ENCODE measurements around the gene ADCY2. TPM values are rescaled to one million over a fixed set of nuclear protein-coding genes. Genes with fewer than 3 reads are reported as not detected.

ADCY2 gene
- polyA plus RNA-seq, 1 donor: 4.7 TPM

GRCh38 chr5:7763621-7764072, 367.7 kb downstream of the ADCY2 start:
- Histone ChIP-seq H3K36me3 (ENCODE audit: control insufficient read depth, insufficient read depth, low read length) (no peaks in the 10 kb centered on the region), H3K27ac (ENCODE audit: low read length) (no peak overlapping the region), H3K27me3 (ENCODE audit: control insufficient read depth, insufficient read depth, low read length) (no peaks in the 10 kb centered on the region), H3K9me3 (ENCODE audit: control insufficient read depth, low read depth, low read length) (no peaks in the 10 kb centered on the region), H3K4me3 (ENCODE audit: low read length) (no peak overlapping the region), H3K4me1 (ENCODE audit: control insufficient read depth, insufficient read depth, low read length) (no peaks in the 10 kb centered on the region)
- DNase-seq: no peak
- no CpG with 5 or more reads among the region's 9 CpGs for WGBS (ENCODE audit: insufficient coverage, low lambda C conversion rate)

- Histone ChIP-seq H3K4me3 (ENCODE audit: low read length) (no peak overlapping the region), H3K27me3 (ENCODE audit: control insufficient read depth, insufficient read depth, low read length) (no peaks in the 10 kb centered on the region), H3K9me3 (ENCODE audit: control insufficient read depth, low read depth, low read length) (no peaks in the 10 kb centered on the region), H3K36me3 (ENCODE audit: control insufficient read depth, insufficient read depth, low read length) (no peaks in the 10 kb centered on the region), H3K4me1 (ENCODE audit: control insufficient read depth, insufficient read depth, low read length) (no peaks in the 10 kb centered on the region), H3K27ac (ENCODE audit: low read length) (no peak overlapping the region)
- DNase-seq: no peak
- 100% methylated on average over 1 of the region's 1 CpG for WGBS (ENCODE audit: insufficient coverage, low lambda C conversion rate)
These were observed 368.5 kb downstream of the ADCY2 start for GRCh38 chr5:7764452-7764851.

GRCh38 chr5:7770436-7770835, 374.5 kb downstream of the ADCY2 start:
- no peaks in the 10 kb centered on the region for H3K27me3 ChIP-seq (ENCODE audit: control insufficient read depth, insufficient read depth, low read length)
- H3K9me3 ChIP-seq (ENCODE audit: control insufficient read depth, low read depth, low read length): no peaks in the 10 kb centered on the region
- H3K4me1 ChIP-seq (ENCODE audit: control insufficient read depth, insufficient read depth, low read length): no peaks in the 10 kb centered on the region
- no CpG with 5 or more reads among the region's 2 CpGs for WGBS (ENCODE audit: insufficient coverage, low lambda C conversion rate)
- no peak for DNase-seq
- no peak overlapping the region for H3K27ac ChIP-seq (ENCODE audit: low read length)
- H3K36me3 ChIP-seq (ENCODE audit: control insufficient read depth, insufficient read depth, low read length): no peaks in the 10 kb centered on the region
- H3K4me3 ChIP-seq (ENCODE audit: low read length): no peak overlapping the region

- no peaks in the 10 kb centered on the region for H3K27me3 ChIP-seq (ENCODE audit: control insufficient read depth, insufficient read depth, low read length)
- no peak overlapping the region for H3K27ac ChIP-seq (ENCODE audit: low read length)
- H3K36me3 ChIP-seq (ENCODE audit: control insufficient read depth, insufficient read depth, low read length): no peaks in the 10 kb centered on the region
- no peaks in the 10 kb centered on the region for H3K9me3 ChIP-seq (ENCODE audit: control insufficient read depth, low read depth, low read length)
- no peak for DNase-seq
- H3K4me3 ChIP-seq (ENCODE audit: low read length): no peak overlapping the region
- WGBS (ENCODE audit: insufficient coverage, low lambda C conversion rate): 67% methylated on average over 1 of the region's 6 CpGs
- no peaks in the 10 kb centered on the region for H3K4me1 ChIP-seq (ENCODE audit: control insufficient read depth, insufficient read depth, low read length)
These were observed 376.2 kb downstream of the ADCY2 start for GRCh38 chr5:7772141-7772540.

GRCh38 chr5:7773178-7773577, 377.2 kb downstream of the ADCY2 start:
- no peak for DNase-seq
- H3K4me1 ChIP-seq (ENCODE audit: control insufficient read depth, insufficient read depth, low read length): no peaks in the 10 kb centered on the region
- no peaks in the 10 kb centered on the region for H3K36me3 ChIP-seq (ENCODE audit: control insufficient read depth, insufficient read depth, low read length)
- H3K27ac ChIP-seq (ENCODE audit: low read length): no peak overlapping the region
- no peaks in the 10 kb centered on the region for H3K9me3 ChIP-seq (ENCODE audit: control insufficient read depth, low read depth, low read length)
- no peaks in the 10 kb centered on the region for H3K27me3 ChIP-seq (ENCODE audit: control insufficient read depth, insufficient read depth, low read length)
- H3K4me3 ChIP-seq (ENCODE audit: low read length): no peak overlapping the region
- WGBS (ENCODE audit: insufficient coverage, low lambda C conversion rate): 96% methylated on average over 5 of the region's 6 CpGs

- H3K9me3 ChIP-seq (ENCODE audit: control insufficient read depth, low read depth, low read length): no peaks in the 10 kb centered on the region
- no peak for DNase-seq
- no peak overlapping the region for H3K27ac ChIP-seq (ENCODE audit: low read length)
- H3K4me1 ChIP-seq (ENCODE audit: control insufficient read depth, insufficient read depth, low read length): no peaks in the 10 kb centered on the region
- no CpG with 5 or more reads among the region's 4 CpGs for WGBS (ENCODE audit: insufficient coverage, low lambda C conversion rate)
- no peaks in the 10 kb centered on the region for H3K36me3 ChIP-seq (ENCODE audit: control insufficient read depth, insufficient read depth, low read length)
- H3K4me3 ChIP-seq (ENCODE audit: low read length): no peak overlapping the region
- no peaks in the 10 kb centered on the region for H3K27me3 ChIP-seq (ENCODE audit: control insufficient read depth, insufficient read depth, low read length)
These were observed 380.5 kb downstream of the ADCY2 start for GRCh38 chr5:7776442-7776841.

- no peaks in the 10 kb centered on the region for H3K36me3 ChIP-seq (ENCODE audit: control insufficient read depth, insufficient read depth, low read length)
- no peaks in the 10 kb centered on the region for H3K4me1 ChIP-seq (ENCODE audit: control insufficient read depth, insufficient read depth, low read length)
- H3K9me3 ChIP-seq (ENCODE audit: control insufficient read depth, low read depth, low read length): no peaks in the 10 kb centered on the region
- no peak overlapping the region for H3K27ac ChIP-seq (ENCODE audit: low read length)
- H3K4me3 ChIP-seq (ENCODE audit: low read length): no peak overlapping the region
- DNase-seq: no peak
- H3K27me3 ChIP-seq (ENCODE audit: control insufficient read depth, insufficient read depth, low read length): no peaks in the 10 kb centered on the region
- WGBS (ENCODE audit: insufficient coverage, low lambda C conversion rate): no CpG with 5 or more reads among the region's 10 CpGs
These were observed 383.4 kb downstream of the ADCY2 start for GRCh38 chr5:7779019-7780005.

- DNase-seq: no peak
- no peaks in the 10 kb centered on the region for H3K4me1 ChIP-seq (ENCODE audit: control insufficient read depth, insufficient read depth, low read length)
- no peak overlapping the region for H3K27ac ChIP-seq (ENCODE audit: low read length)
- no peaks in the 10 kb centered on the region for H3K27me3 ChIP-seq (ENCODE audit: control insufficient read depth, insufficient read depth, low read length)
- no CpG with 5 or more reads among the region's 3 CpGs for WGBS (ENCODE audit: insufficient coverage, low lambda C conversion rate)
- H3K4me3 ChIP-seq (ENCODE audit: low read length): no peak overlapping the region
- H3K36me3 ChIP-seq (ENCODE audit: control insufficient read depth, insufficient read depth, low read length): no peaks in the 10 kb centered on the region
- no peaks in the 10 kb centered on the region for H3K9me3 ChIP-seq (ENCODE audit: control insufficient read depth, low read depth, low read length)
These were observed 386.0 kb downstream of the ADCY2 start for GRCh38 chr5:7781899-7782298.

GRCh38 chr5:7784683-7785380, 388.9 kb downstream of the ADCY2 start:
- H3K4me3 ChIP-seq (ENCODE audit: low read length): no peak overlapping the region
- H3K9me3 ChIP-seq (ENCODE audit: control insufficient read depth, low read depth, low read length): no peaks in the 10 kb centered on the region
- H3K4me1 ChIP-seq (ENCODE audit: control insufficient read depth, insufficient read depth, low read length): no peaks in the 10 kb centered on the region
- no peak for DNase-seq
- no CpG with 5 or more reads among the region's 4 CpGs for WGBS (ENCODE audit: insufficient coverage, low lambda C conversion rate)
- H3K27me3 ChIP-seq (ENCODE audit: control insufficient read depth, insufficient read depth, low read length): no peaks in the 10 kb centered on the region
- H3K27ac ChIP-seq (ENCODE audit: low read length): no peak overlapping the region
- no peaks in the 10 kb centered on the region for H3K36me3 ChIP-seq (ENCODE audit: control insufficient read depth, insufficient read depth, low read length)

- DNase-seq: no peak
- WGBS (ENCODE audit: insufficient coverage, low lambda C conversion rate): no CpG with 5 or more reads among the region's 3 CpGs
- H3K36me3 ChIP-seq (ENCODE audit: control insufficient read depth, insufficient read depth, low read length): no peaks in the 10 kb centered on the region
These were observed 391.8 kb downstream of the ADCY2 start for GRCh38 chr5:7787770-7788169.

More at GRCh38 chr5:7787770-7788169, 391.8 kb downstream of the ADCY2 start:
- Histone ChIP-seq H3K9me3 (ENCODE audit: control insufficient read depth, low read depth, low read length) (no peaks in the 10 kb centered on the region), H3K4me1 (ENCODE audit: control insufficient read depth, insufficient read depth, low read length) (no peaks in the 10 kb centered on the region), H3K4me3 (ENCODE audit: low read length) (no peak overlapping the region), H3K27me3 (ENCODE audit: control insufficient read depth, insufficient read depth, low read length) (no peaks in the 10 kb centered on the region), H3K27ac (ENCODE audit: low read length) (no peak overlapping the region)

All from large intestine (tissue), 3 donors.